Natural killer cell treated with Interleukin-12 subunit alpha and Interleukin-12 subunit beta and Interleukin-15 and Interleukin-18, amount 100 ng/mL, for 72 hours (primary cell): ENCODE data around the gene FUNDC2. TPM values are rescaled to one million over a fixed set of nuclear protein-coding genes. Genes with fewer than 3 reads are reported as not detected.
A peak's percentile ranks its signal among the peaks of the same experiment; 100 is the strongest.

ENCODE experiments used
- ATAC-seq, 2 donors: fragments of 150-1000 bp; cut with Tn5 transposase in 1 of 2; sonication (Bioruptor Pico), chemical (Tn5 transposase) in 1 of 2; 2 replicates each; pipeline ENCODE4 v1.10.0; 2021
- DNase-seq: peaks from one replicate; pipeline ENCODE4 v3.0.0; 2022; ENCODE audit warnings: low spot score
- H3K27ac Mint-ChIP-seq, 2 donors: 1 replicate in 1 of 2; 2 replicates in 1 of 2; pipeline ENCODE4 v1.8.0; 2022; ENCODE audit warnings: mixed read lengths in 2 of 2, mild to moderate bottlenecking in 1 of 2, moderate library complexity in 1 of 2
- H3K27me3 Mint-ChIP-seq, 2 donors: 1 replicate in 1 of 2; 2 replicates in 1 of 2; pipeline ENCODE4 v1.8.0; 2022; ENCODE audit warnings: mixed read lengths in 2 of 2
- H3K36me3 Mint-ChIP-seq: one replicate; pipeline ENCODE4 v1.8.0; 2022; ENCODE audit warnings: mixed read lengths
- H3K4me1 Mint-ChIP-seq, 2 donors: 1 replicate in 1 of 2; 2 replicates in 1 of 2; pipeline ENCODE4 v1.8.0; 2022; ENCODE audit warnings: low read depth in 2 of 2, mixed read lengths in 2 of 2, mild to moderate bottlenecking in 1 of 2
- H3K4me3 Mint-ChIP-seq: one replicate; pipeline ENCODE4 v1.8.0; 2022; ENCODE audit warnings: mixed read lengths
- H3K9me3 Mint-ChIP-seq: 2 replicates; pipeline ENCODE4 v1.8.0; 2022; ENCODE audit warnings: mixed read lengths
- total RNA-seq, 2 donors: library from RNA; stranded (reverse); gene quantifications; one replicate each; pipeline ENCODE4 v1.2.3, GENCODE V29; 2022

FUNDC2 gene
- total RNA-seq, 2 donors from 2014 or later, result 47.2 to 62.5 TPM

DNA sequence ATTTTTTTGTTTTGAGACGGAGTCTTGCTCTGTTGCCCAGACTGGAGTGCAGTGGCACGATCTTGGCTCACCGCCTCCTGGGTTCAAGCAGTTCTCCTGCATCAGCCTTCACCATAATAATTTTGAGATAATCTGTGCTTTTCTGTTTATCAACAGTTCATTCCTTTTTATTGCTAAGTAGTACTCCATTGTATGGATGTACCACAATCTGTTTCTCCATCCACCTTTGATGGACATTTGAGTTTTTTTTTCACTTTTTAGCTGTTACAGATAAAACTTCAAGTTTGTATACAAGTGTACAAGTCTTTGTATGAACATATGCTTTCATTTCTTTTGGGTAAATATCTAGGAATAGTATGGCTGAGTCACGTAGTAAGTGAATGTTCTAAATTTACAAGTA lies 9.0 kb downstream of the FUNDC2 start:
- Mint-ChIP-seq H3K27me3 (no peaks in the 10 kb centered on the region), H3K36me3 (peaks cover 24% of the 10 kb centered on the region), H3K4me1 (peaks cover 10 to 21% of the 10 kb centered on the region in 2 donors), H3K9me3 (no peaks in the 10 kb centered on the region), H3K4me3 (no peak overlapping the region), H3K27ac (no peak overlapping the region)
- DNase-seq, result no peak
- no peak for ATAC-seq

- Mint-ChIP-seq H3K36me3 (no peaks in the 10 kb centered on the region), H3K27ac (no peak overlapping the region), H3K27me3 (peaks cover 0 to 3% of the 10 kb centered on the region in 2 donors), H3K4me1 (peaks cover 0 to 14% of the 10 kb centered on the region in 2 donors), H3K9me3 (no peaks in the 10 kb centered on the region), H3K4me3 (no peak overlapping the region)
- ATAC-seq (no peak), DNase-seq (no peak)
These were observed 19.6 kb downstream of the FUNDC2 start for GRCh38 chrX:155046129-155046810.

DNA sequence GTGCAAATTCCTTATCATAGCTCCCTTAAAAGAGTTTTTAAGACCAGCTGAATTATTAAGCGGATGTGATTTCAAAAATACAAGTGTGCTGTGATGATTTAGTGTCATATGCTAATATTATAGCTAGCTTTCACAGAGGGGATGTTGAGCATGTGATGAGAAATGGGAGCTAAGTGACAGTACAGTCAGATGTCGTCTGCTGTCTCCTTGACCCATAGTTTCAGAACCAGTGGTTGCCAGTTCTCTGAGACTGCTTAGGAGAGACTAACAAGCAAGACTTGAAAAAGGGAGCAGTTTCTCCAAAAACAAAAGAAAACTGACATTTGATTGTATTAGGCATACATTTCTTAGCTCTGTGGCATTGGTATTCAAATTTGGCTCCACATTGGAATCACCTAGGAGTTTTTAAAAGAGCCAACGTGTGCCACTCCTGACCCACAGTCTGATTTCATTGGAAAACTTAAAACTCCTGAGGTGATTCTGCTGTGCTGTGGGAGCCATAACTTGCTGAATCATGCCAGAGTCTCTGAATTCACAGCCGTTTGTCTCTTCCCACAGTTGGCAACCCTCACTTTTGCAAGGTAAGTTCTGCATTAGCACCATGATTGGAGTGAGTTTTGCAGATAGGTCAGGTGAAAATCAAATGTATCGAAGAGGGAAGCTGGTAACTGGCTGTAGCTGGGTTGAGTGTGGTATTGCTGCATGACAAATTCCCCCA lies 20.3 kb downstream of the FUNDC2 start:
- peaks cover 0 to 14% of the 10 kb centered on the region in 2 donors for H3K4me1 Mint-ChIP-seq
- ATAC-seq (no peak), DNase-seq (no peak)
- no peaks in the 10 kb centered on the region for H3K9me3 Mint-ChIP-seq
- peaks cover 5% of the 10 kb centered on the region for H3K36me3 Mint-ChIP-seq
- no peak overlapping the region for H3K27ac Mint-ChIP-seq
- H3K27me3 Mint-ChIP-seq, result peaks cover 0 to 3% of the 10 kb centered on the region in 2 donors
- H3K4me3 Mint-ChIP-seq, result no peak overlapping the region

GRCh38 chrX:155048977-155049619 lies 22.5 kb downstream of the FUNDC2 start:
- H3K36me3 Mint-ChIP-seq, result peaks cover 5% of the 10 kb centered on the region
- H3K4me1 Mint-ChIP-seq, result peaks cover 3 to 20% of the 10 kb centered on the region in 2 donors
- H3K4me3 Mint-ChIP-seq, result no peak overlapping the region
- DNase-seq (peak; percentile 61), ATAC-seq (no peak)
- H3K27me3 Mint-ChIP-seq, result peaks cover 0 to 3% of the 10 kb centered on the region in 2 donors
- no peaks in the 10 kb centered on the region for H3K9me3 Mint-ChIP-seq
- no peak overlapping the region for H3K27ac Mint-ChIP-seq

- Mint-ChIP-seq H3K9me3 (no peaks in the 10 kb centered on the region), H3K4me1 (peaks cover 11 to 17% of the 10 kb centered on the region in 2 donors), H3K36me3 (peaks cover 5% of the 10 kb centered on the region), H3K27ac (peak overlapping the region; percentile 1 to 56), H3K27me3 (peaks cover 0 to 3% of the 10 kb centered on the region in 2 donors), H3K4me3 (peak overlapping the region; percentile 24)
- ATAC-seq (no peak), DNase-seq (no peak)
These were observed 26.3 kb downstream of the FUNDC2 start for GRCh38 chrX:155052738-155053498.

DNA sequence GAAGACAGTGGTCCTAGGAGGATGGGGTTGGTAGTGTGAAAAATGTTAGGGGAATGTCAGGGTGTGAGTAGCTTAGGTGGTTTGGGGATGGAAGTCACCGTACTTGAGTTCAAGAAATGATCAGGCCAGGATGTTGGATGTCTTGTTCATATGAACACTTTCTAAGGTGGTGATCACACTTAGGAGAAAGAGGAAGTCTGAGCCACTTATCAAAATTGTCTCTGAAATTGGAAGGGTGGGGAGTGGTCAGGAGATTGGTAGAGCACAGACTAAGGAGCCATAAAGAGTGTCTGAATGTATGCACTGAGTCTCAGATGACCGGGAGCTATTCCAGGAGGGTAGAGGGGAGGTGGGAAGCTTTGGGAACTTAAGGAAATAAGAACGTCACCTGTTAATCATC lies 27.0 kb downstream of the FUNDC2 start:
- Mint-ChIP-seq H3K4me1 (peaks cover 11 to 13% of the 10 kb centered on the region in 2 donors), H3K27me3 (peaks cover 0 to 3% of the 10 kb centered on the region in 2 donors), H3K36me3 (peaks cover 5% of the 10 kb centered on the region), H3K27ac (peak overlapping the region; percentile 1 to 56), H3K9me3 (no peaks in the 10 kb centered on the region), H3K4me3 (peak overlapping the region; percentile 24)
- DNase-seq (no peak), ATAC-seq (no peak)

GRCh38 chrX:155054255-155054654 lies 27.6 kb downstream of the FUNDC2 start:
- Mint-ChIP-seq H3K4me3 (no peak overlapping the region), H3K4me1 (peaks cover 9 to 11% of the 10 kb centered on the region in 2 donors), H3K36me3 (peaks cover 5% of the 10 kb centered on the region), H3K27ac (no peak overlapping the region), H3K27me3 (peaks cover 0 to 3% of the 10 kb centered on the region in 2 donors), H3K9me3 (no peaks in the 10 kb centered on the region)
- ATAC-seq (no peak), DNase-seq (no peak)

GRCh38 chrX:155055494-155055893 lies 28.9 kb downstream of the FUNDC2 start:
- no peaks in the 10 kb centered on the region for H3K27me3 Mint-ChIP-seq
- DNase-seq (no peak), ATAC-seq (no peak)
- peaks cover 5% of the 10 kb centered on the region for H3K36me3 Mint-ChIP-seq
- H3K9me3 Mint-ChIP-seq, result no peaks in the 10 kb centered on the region
- no peak overlapping the region for H3K27ac Mint-ChIP-seq
- no peak overlapping the region for H3K4me3 Mint-ChIP-seq
- H3K4me1 Mint-ChIP-seq, result peaks cover 9 to 11% of the 10 kb centered on the region in 2 donors

DNA sequence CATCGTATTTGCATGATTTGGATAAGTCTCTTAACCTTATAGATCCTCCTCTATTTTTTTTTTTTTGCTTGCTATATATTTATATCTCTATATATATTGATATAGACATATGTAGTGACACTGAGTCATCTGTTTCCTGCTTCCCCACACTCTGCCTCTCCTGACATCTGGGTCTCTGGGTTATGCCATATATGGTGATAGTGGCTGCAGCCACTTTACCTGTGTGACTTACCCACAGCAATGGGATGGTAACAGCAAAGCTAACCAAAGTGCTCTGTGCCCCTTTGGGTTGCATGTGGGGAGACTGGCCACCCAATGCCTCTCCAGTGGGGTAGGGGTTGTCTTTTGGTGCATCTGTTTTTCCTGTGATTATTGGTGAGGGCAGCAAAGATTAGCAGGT lies 29.8 kb downstream of the FUNDC2 start:
- DNase-seq (no peak), ATAC-seq (peak; percentile 26 to 46)
- Mint-ChIP-seq H3K27me3 (no peaks in the 10 kb centered on the region), H3K27ac (no peak overlapping the region), H3K36me3 (peaks cover 4% of the 10 kb centered on the region), H3K4me1 (peaks cover 9 to 11% of the 10 kb centered on the region in 2 donors), H3K9me3 (no peaks in the 10 kb centered on the region), H3K4me3 (no peak overlapping the region)

DNA sequence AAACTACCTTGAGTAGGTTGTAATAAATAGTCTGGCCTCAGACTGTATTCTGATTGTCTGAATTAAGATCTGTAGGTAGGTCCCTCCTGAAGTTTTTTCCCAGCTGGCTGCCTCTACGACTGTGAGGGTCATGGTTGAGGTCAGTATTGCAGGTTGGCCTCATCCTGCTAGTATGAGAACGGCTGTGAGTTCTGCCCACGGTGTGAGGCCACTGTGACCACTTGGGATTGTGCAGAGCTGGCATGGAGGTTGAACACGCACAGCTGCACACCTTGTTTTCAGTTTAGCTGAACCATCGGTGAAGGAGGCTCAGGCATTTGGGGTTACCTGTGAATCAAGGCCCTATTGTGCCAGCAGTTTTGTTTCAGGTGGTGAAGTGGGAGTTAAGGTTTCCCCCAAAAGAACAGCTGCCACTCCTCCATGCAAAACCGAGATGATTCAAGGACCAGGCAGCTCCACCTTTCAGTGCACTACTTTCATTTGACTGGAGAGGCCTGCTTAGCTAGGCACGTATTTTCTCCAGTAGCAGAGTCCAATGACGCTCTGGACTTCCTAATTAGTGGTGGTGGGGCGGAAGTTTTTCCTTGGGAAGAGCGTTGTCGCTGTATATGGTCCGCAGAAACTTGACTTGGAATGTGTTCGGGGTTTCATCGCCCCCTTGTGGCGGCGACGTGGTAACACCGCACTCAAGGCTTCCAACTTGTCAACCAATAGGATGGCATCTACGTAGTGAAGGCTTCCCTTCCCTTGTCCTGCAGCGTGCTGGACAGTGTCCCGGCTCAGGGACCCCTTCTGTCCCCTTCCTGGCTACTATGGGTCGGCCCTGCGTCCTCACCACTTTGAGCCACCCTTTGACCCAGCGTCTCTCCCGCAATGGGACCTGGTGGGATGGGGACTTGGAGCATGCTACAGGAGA lies 30.5 kb downstream of the FUNDC2 start:
- DNase-seq (peak; percentile 66), ATAC-seq (peak; percentile 71 to 83)
- Mint-ChIP-seq H3K36me3 (no peaks in the 10 kb centered on the region), H3K27ac (peak overlapping the region in 1 of 2 donors; percentile 33), H3K27me3 (no peaks in the 10 kb centered on the region), H3K9me3 (no peaks in the 10 kb centered on the region), H3K4me1 (peaks cover 9 to 11% of the 10 kb centered on the region in 2 donors), H3K4me3 (peak overlapping the region; percentile 52)

DNA sequence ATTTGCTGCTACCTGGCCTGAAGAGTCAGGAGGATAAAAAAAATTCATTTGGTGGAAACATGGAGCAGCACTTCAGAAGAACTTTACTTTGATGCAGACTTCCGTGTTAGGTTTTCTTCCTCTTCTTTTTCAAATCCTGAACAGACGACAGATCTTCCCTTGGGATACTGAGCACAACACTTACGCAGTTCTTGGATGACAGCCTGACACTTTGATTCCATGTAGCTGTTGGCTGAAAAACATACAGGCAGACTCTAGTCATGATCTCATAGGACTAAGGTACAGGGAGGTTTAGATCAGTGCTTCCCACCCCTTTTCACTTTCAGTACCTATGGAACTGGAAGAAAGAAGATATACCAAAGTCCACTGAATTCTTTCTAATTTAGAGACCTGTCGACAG lies 35.1 kb downstream of the FUNDC2 start:
- ATAC-seq (no peak), DNase-seq (no peak)
- no peak overlapping the region for H3K27ac Mint-ChIP-seq
- H3K9me3 Mint-ChIP-seq, result no peaks in the 10 kb centered on the region
- no peak overlapping the region for H3K4me3 Mint-ChIP-seq
- no peaks in the 10 kb centered on the region for H3K27me3 Mint-ChIP-seq
- H3K36me3 Mint-ChIP-seq, result no peaks in the 10 kb centered on the region
- H3K4me1 Mint-ChIP-seq, result peaks cover 0 to 7% of the 10 kb centered on the region in 2 donors

DNA sequence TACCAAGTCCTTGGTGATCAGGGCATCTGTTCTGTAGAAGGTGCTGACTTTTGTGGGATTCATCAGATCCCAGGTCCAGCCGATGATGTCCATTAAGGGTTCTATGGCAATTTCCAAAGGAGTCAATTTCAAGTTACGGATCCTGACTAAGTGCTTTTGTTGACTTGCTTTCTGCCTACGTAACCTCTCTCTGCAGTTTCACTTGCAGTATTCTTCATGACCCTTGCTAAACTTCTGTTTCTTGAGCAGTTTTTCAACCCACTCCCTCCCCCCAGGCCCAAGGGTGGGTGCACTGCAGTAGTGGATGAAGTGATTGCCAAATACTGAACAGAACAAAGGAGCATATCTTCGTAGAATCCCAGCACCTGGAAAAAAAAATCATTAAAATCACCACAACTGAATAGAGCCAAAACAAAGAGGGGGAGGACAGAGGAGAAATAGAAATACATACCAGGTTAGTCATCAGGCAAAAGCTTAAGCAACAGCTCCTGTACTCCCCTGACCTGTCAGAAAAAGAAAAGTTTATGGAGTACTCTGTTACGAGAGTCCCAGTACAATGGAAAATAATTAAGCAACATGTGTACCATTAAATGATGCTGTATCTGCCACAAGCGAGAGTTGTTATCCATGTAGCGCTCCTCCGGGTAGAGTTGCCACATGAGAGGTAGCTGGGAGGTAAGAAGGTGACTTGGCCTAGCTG lies 38.5 kb downstream of the FUNDC2 start:
- Mint-ChIP-seq H3K36me3 (no peaks in the 10 kb centered on the region), H3K9me3 (no peaks in the 10 kb centered on the region), H3K27ac (no peak overlapping the region), H3K4me1 (peaks cover 8 to 11% of the 10 kb centered on the region in 2 donors), H3K4me3 (no peak overlapping the region), H3K27me3 (peaks cover 0 to 4% of the 10 kb centered on the region in 2 donors)
- DNase-seq (no peak), ATAC-seq (no peak)
